HG03159 (cell line): Measurements from ENCODE around the gene CHN2.

ENCODE experiments used
- ATAC-seq: cut with Tn5 transposase; IDR thresholded peaks from one replicate; pipeline ENCODE4 v1.9.1; 2021; ENCODE audit warnings: mild to moderate bottlenecking, moderate library complexity; ENCODE audit not compliant: unreplicated experiment

Gene CHN2

DNA sequence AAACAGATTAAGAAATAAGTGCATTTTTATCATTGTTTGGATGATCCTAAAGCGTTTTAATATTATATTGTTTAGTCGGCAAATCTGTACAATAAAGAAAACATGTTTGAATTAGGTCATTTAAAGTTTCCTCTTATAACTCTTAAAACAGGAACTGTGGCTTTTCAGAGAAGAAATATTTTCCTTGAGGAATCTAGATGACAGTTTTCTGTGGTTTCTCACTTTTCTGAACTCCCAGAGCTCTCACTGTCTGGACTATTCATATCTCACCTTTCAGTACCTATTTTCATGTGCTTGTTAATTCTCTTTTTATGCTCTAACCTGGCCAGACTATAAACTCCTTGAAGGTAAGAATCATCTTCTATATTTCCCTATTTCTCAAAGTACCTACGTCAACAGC lies 135.1 kb downstream of the CHN2 start:
- no peak for ATAC-seq

GRCh38 chr7:29330136-29330535 lies 135.6 kb downstream of the CHN2 start:
- no peak for ATAC-seq

DNA sequence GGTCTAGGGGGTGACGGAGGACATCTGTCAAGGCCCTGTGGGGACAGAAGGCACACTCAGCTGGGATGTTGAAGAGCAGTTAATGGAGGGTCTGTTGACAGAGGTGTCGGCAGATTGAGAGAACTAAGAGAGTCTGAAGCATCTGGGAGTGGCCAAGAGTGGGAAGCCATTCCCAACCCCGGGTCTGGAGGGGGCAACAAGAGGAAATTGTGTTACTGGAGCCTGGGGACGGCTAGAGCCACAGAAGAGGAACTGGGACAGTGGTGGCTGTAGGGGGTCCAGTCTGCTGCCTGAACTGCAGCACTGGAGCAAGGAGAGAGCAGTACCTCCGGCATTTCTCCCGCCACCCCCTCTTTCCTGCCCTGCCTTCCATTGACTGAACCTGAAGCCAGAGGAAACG lies 136.6 kb downstream of the CHN2 start:
- ATAC-seq, result no peak

- no peak for ATAC-seq
These were observed 137.7 kb downstream of the CHN2 start for GRCh38 chr7:29332042-29332811.

DNA sequence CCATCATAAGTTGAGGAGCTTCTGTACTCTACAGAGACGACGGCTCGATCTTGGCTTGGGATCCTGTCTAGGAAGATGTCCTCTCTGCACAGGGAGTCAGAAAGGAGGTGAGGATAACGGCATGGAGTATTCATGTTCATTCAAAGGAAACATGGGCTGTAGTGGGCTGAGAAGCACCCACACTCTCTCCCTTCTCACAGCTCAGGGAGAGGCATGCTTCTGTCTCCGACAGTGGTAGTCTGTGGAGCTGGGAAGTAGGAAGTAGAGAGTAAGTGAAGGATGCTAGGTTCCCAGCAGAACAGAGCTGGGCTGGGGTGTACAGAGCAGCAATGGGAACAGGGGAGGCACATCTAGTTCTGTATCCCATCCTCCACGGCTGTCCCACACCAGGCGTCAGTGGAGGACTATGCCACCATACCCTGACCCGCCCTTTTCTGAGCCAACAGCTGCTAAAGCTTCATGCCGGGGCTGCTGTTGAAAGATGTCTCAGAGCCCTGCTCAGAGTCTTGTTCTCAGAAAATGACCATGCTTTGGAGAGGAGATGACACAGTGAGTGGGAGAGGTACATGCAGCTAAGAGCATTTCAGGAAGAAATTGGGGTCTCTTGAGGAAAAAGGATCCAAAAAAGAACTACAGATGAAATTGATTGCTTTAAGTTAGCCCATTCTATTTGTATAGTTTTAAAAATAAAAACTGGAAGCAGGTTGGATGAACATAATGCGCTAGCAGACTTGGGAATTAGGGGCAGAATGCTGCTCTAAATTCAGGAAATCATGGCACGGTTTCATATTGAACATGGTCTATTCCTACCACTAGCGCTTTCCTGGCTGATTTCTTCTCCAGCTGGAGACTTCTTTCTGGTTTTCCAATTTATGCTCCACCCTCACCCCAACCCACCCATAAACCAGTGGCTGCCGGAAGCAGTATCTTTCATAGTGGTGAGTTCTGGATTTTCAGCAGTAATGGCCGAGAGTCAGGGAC lies 138.6 kb downstream of the CHN2 start:
- no peak for ATAC-seq

GRCh38 chr7:29335188-29336083 lies 140.9 kb downstream of the CHN2 start:
- ATAC-seq, result no peak

DNA sequence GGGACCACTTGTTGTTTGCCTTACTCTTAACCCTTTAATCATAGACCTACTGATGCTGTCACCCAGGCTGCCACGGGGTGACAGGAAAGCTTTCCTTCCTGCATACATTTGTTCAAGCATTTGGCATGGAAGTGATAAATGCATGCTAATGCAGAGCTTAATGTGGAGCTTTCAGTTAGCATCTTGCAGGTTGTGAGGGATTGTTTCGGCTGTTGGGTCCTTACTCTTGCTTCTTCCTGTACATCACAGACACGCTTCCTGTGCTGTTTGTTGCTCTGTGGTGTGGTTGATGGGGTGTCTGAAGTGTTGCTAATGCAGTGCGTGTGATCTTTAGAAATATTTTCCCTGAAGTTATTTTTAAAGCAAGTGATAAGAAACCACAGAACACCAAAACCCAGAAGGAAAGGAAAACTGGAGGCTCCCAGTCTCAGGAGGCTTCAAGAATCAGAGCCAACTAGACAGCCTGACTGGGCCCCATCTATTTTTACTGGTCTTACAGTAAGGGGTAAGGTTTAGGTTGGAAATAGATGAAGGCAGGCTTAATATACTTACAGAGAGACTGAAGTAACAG lies 143.1 kb downstream of the CHN2 start:
- ATAC-seq, result no peak

DNA sequence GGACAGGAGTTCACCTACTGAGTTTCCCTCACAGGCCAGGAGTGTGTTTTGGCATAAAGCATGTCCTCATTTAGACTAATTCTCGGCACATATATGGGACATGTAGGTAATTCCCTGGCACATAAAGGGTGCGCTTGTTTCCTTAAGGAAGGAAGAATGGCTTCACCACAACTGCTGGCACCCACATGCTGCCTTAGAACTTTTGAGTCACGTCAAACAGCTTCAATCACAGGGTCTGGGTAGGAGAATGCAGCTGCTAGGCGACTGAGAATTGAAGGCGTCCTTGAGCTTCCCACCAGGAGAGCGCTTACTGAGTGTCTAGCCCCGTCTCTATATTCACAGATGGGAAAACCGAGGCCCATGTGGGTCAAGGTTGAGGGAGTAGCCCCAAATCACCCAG lies 146.1 kb downstream of the CHN2 start:
- ATAC-seq, result no peak

DNA sequence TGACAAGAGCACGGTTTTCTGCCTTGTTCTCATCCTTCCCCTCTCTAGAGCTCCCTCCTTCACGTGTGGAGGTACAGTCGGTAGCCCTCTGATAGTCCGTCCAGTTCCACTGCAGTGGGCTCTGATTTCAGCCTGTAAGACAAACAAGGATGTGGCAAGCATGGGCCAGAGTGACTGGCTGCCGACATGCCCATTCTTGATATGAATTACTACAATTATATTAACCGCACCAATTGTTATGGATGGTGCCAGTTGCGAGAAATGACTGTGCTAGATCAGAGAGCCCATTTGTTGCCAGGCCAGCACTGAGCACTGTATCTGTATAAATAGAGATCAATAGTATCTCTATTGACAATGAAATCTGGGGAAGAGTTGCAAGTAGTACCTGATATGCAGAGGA lies 146.6 kb downstream of the CHN2 start:
- no peak for ATAC-seq

DNA sequence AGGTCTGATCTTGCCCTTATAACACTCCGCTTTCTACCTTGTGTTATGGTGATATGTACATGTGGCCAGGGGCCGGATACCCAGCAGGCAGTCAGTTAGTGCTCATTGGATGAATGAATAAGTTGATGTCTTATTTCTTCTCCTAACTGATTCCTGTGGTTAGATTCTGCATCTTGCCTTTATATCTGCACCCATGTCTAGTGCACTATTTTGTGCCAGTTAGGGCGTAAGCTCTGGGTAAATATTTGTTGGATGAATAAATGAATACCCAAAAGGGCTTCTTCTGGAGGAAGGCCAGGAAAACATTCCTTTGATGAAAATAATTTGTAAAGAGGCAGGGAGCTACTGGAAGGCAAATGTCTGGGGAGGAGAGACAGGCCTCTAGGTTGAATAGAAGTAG lies 148.2 kb downstream of the CHN2 start:
- no peak for ATAC-seq

DNA sequence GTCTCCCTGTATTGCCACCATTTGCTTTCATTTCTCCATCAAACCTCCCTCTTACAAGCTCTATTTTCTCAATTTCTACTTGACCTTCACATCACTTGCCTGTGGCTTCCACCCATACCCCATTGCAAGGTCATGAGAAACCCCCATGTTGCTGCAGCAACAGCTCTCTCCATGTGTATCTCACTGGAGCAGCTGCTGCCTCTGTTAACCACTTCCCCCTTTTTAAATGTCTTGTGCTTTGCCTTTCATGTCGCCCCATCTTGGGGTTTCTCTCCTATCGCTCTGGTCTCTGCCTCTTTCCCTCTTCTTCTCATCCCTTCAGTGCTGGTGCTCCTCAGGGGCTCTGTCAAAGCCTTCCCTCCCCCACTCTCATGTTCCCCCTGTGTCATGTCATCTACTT lies 148.8 kb downstream of the CHN2 start:
- no peak for ATAC-seq

GRCh38 chr7:29344334-29344978 lies 149.9 kb downstream of the CHN2 start:
- no peak for ATAC-seq

- ATAC-seq, result no peak
These were observed 151.0 kb downstream of the CHN2 start for GRCh38 chr7:29345590-29345989.

- ATAC-seq, result no peak
These were observed 151.8 kb downstream of the CHN2 start for GRCh38 chr7:29346231-29346978.

GRCh38 chr7:29349362-29349761 lies 154.8 kb downstream of the CHN2 start:
- no peak for ATAC-seq

DNA sequence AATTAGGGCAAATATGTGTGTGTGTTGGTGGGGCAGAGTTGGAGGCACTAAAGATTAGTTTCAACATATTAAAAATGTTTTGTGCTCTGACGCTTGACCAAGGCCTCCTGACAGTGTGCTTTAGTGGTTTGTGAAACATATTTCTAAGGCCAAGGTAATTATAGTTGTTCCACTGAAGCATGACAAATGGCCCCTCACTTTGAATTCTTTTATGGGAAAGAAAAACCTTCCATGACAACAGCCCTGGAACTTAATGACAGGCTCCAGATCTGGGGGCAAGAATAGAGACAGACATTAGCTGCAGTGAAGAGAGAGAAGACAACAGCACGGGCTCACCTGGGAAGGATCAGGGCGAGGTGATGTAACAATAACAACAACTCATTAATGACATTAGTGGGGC lies 155.8 kb downstream of the CHN2 start:
- ATAC-seq, result no peak

DNA sequence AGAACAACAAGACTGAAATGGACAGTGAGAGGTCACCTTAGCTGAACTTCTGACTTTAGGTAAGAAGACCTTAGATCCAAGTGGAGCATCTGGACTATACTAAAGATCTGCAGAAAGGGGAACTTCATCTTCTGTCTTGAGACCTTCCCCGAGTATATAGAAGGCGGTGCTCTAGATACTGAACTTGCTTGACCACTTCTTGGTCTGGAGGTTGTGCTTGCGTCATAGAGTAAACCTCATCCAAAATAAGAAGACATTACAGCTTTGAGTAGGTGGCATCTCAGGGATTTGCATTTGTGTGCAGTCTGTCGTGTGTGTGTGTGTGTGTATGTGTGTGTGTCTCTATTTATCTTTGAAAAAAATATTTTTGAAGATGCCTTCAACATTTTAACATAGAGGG lies 157.5 kb downstream of the CHN2 start:
- ATAC-seq, result no peak

- no peak for ATAC-seq
These were observed 159.2 kb downstream of the CHN2 start for GRCh38 chr7:29353810-29354209.

DNA sequence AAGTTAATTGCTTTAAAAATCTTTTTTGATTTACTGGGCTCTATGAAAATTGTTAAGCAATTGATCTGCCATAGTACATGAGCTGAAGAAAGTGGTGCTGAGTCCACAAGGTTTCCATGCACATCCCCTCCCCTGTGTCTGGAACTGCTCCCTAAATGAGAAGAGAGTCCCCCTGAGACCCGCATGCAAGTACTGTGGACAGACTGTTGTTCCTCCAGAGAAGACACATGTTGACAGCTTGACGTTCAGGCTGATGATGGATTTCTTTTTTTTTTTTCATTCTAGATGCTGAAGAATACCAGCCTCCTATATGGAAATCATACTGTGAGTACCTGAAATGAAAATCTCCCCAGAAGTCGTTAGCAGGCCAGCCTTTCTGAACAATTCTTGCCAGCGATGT lies 159.8 kb downstream of the CHN2 start:
- no peak for ATAC-seq
